Left renal cortex interstitium (tissue), 4 donors: ENCODE data around the gene ANKRD34A. TPM values are rescaled to one million over a fixed set of nuclear protein-coding genes. Genes with fewer than 3 reads are reported as not detected.

Experiments used
- DNase-seq, 4 donors: peaks; one replicate each; pipeline ENCODE4 v3.0.0-alpha.2; 2013; ENCODE audit warnings: low read depth in 4 of 4, low spot score in 2 of 4, missing footprints in 1 of 4
- polyA plus RNA-seq, 4 donors: library from polyadenylated mRNA; unstranded; fragments of 120-200 nt; gene quantifications; one replicate each; pipeline ENCODE4 v1.2.1, GENCODE V29; 2013; ENCODE audit not compliant: insufficient read length in 4 of 4

The ANKRD34A gene
- polyA plus RNA-seq, 4 donors, result 0.65 to 0.88 (median 0.72) TPM

DNA sequence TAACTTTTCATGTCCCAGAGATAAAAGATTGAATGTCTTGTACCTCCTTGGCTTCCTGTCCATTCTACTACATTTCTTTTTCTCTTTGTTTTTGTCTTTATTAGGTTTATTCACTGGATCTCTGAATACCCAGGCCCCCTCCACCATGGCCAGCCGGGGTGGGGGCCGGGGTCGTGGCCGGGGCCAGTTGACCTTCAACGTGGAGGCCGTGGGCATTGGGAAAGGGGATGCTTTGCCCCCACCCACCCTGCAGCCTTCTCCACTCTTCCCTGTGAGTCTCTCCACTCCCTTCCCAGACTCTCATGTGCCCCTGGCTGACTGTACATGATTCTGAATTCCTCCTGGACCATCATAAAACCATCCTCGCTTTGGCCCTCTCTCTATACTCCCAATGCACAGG lies 10.3 kb upstream of the ANKRD34A start:
- DNase-seq, result no peak

DNA sequence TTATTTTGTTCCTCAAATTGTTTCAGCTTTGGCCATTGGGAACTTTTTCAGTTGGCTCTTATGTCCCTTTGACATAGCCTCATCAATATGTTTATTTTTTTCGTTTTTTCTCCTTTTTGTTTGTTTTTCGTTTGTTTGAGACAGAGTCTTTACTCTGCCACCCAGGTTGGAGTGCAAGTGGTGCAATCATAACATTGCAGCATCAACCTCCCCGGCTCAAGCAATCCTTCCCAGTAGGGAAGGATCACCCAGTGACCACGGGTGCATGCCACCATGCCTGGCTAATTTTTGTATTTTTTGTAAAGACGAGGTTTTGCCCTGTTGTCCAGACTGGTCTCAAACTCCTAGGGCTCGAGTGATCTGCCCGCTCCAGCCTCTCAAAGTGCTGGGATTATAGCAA lies 8.2 kb upstream of the ANKRD34A start:
- no peak for DNase-seq

DNA sequence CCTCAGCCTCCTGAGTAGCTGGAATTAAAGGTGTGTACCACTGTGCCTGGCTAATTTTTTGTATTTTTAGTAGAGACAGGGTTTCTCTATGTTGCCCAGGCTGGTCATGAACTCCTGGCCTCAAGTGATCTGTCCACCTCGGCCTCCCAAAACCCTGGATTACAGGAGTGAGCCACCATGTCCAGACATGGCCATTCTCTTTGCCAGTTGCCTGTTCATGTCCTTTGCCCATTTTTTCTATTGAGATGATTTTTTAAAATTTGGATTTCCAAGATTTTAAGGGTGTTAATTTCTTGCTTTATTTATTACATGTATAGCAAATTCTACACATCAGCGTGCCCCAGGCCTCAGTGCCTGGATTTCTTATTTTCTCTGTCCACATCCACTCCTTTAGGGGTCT lies 2.9 kb upstream of the ANKRD34A start:
- no peak for DNase-seq

DNA sequence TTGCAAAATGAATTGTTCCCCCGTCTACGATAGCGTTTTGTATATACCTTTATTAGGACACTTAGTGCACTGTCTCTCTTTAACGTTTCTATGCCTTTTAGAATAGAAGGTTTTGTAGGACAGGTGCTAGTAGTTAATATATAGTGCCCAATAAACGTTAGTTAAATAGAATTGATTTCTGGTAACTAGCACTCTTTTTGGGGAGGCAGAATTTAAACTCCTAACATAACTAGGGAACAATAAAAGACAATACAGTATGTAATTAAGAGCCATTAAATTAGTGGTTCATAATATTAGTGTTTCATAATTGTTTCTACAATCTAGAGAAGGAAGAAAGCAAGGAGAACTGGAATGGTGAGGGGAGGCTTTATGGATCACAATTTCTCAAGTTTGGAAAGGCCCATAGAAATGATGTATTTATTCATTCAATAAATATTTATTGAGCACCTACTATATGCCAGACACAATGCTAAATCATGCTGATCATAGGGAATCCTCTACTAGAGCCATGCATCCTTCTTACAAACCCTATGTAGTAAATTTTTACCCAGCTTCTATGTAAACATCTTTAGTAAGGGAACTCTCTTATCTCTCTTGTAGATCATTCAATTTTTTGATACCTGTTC lies 857 bp upstream of the ANKRD34A start:
- DNase-seq, result no peak

DNA sequence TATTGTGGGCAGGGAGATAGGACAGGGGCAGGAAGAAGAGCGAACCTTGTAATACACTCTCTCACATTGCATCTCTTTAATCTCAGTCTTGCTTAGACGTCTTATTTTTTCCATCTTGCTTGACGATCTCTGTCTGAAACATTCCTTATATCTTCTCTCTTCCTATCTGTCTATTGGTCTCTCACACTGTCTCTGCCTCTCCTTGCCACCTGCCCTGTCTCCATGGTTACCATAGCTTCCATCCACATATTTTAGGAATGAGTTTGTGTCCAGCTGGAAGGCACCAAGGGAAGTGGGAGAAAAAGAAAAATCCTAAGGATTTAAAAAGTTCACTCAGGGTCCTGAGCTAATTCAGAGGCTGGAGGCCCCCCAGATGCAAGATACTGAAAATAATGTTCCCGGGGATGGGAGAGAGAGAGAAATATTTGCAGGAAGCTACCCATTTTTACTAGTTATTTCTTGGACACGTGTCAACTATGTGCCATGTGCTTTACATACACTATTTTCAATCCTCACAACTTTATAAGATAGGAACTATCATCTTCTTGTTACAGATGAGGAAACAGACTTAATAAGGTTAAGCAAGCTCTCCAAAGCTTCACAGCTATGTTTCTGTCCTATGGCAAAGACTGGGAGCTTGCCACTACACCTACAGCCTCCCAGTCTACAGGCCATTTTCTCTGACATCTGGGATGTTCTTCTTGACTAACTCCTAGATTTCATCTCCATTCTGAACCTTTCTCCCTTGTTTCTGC lies 933 bp downstream of the ANKRD34A start:
- DNase-seq, result no peak

DNA sequence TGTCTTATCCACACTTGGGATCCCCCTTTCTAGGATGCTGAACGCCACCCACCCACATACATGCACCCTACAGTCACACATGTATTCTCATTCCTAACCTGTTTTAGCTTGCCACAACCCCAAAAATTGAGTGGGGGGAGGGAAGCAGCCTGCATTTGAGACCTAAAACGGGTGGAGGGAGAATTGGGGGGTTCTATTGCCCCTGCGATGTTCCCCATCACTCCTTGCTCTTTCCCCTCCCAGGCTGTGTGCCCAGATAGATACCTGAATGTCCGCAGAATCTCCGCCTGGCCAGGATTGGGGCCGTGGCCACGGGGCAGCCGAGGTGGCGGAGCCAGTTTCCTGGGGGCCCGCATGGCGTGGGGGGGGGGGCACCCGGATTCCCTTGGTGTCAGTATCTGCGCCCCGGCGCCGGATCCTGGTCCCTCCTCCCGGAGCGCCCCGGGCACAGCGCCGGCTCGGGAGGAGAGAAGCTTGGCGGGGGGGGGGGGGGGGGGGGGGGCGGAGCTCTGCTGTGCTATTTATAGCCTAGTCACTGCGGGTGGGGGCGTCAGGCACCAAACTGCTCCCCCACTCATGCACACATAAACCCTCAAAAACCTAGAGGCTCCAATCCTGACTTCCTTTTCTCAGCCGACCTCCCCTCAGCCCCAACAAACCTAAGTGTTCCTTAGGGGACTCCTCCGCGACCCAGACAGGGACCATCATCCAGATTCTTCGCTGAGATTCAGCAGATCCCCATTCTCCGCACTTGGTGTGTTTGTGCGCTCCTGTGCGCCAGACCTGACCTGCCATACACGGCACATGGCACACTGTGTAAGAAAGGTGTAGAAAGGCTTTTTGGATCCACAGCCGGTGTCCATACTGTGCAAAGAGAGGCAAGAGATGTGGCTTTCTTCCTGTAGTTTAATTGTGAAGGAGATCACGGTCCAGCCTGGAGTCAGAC lies 1.9 kb downstream of the ANKRD34A start:
- no peak for DNase-seq

DNA sequence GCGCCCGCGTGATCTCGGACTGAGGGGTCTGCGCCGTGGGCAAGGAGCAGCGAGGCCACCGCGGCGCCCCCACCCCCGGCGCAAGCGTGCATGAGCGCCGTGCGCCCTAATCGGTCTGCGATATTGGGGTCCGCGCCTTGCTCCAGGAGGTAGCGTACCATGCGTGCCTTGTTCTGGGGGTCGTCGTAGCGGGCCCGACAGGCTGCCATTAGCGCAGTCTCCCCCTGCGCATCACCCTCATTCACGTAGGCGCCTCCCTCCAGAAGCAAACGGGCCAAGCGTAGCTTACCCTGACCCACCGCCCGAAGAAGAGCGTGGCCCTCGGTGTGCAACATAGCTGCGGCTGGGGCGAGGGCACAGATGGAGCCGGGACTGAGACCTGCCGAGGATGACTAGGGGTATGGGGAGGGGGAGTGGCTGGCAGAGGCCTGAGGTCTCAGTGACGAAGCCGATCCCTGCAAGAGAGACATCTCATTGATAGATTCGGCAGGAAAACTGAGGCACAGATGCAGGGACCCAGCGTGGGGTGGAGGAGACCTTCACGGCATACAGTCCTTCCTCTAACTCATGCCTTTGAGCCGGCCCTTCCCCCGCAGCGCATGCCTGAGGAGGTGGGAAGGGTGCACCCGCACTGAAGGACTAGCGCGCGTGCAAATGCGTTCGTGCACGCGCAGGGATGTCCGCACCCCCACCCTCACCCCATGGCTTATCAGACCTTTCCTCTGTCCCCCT lies 2.8 kb downstream of the ANKRD34A start:
- no peak for DNase-seq

DNA sequence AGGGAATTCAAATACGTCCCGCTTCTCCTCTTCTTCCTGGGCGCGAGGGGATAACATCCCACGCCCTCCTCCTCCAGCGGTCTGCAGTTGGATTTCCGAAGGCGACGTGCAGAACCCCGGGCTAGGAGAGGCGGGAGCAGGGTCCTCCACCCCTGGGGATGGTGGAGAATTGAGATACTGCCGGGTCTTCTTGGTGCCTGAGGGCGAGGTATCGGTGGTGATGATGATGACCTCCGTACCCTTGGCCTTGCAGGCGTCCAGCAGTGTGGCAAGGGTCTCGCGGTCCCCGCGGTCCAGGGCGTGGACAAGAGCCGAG lies 3.3 kb downstream of the ANKRD34A start:
- no peak for DNase-seq

DNA sequence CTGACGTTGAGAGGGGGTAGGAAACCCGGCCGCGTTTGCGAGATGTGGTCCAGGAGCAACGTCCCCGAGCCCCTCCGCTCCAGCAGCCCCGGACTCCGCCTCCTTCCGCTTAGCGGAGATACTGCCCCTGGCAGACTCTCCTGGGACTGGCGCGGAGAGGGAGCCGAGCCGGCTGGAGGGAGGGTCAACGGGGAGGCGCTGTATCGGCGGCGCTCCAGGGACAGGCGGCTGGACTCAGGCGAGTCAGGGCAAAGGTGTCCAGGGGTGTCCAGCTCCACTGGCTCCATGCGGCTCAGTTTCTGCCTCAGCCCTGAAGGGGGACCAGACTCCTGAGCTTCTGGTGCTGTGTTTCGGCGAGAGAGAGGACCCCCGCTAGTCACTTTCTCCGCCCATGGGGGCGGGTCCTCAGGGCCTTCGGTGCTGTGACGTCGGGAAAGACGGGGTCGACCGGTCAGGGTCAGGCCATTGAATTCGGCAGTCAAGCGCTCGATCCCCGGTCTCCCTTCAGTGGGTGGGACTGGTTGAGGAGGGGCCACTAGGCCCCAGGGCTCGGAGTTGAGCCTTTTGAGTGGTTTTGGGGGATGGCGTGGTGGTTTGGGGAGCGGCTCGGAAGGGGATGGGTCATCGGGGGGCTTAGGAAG lies 3.8 kb downstream of the ANKRD34A start:
- DNase-seq, result peak in 2 of 4 donors; percentile 77 to 80

DNA sequence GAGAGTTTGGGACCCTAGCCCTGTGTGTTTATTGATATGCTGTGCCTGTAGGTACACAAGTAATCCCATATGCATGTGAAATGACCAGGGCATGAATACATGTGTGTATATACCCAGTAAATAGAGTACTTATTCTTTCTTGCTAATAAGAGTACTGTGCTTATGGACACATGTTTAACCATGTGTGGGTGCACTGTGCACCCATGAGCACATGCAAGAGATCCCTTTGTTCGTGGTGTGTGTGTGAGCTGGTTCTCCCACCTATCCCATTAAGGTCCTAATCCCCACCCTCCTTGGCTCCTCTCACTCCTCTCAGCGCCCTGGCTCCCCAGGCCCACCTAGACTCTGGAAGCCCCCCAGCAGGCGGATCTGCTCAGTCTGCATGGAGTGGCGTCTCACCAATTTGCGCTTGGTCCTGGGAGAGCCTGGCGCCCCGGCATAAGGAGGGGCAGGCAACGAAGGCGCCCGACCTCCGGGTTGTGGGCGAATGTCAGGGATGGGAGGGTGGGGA lies 4.4 kb downstream of the ANKRD34A start:
- DNase-seq, result no peak

DNA sequence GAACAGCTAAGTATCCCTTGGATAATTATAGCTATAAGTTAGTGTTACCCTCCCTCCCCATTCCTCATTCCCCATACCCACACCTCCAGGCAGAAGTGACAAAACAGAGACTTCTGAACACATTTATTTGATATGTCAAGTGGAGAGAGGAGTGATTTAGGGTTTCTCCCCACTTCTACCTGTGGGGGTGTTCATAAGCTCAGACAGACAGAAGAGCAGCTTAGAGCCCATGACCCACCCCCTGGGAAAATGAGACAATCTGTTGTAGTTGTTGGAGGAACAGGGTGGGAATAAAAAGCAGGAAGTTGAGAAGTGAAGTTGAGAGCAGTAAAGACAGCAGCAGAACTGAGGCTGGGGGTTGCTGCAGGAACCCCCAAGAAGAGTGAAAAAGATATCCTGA lies 5.0 kb downstream of the ANKRD34A start:
- no peak for DNase-seq

DNA sequence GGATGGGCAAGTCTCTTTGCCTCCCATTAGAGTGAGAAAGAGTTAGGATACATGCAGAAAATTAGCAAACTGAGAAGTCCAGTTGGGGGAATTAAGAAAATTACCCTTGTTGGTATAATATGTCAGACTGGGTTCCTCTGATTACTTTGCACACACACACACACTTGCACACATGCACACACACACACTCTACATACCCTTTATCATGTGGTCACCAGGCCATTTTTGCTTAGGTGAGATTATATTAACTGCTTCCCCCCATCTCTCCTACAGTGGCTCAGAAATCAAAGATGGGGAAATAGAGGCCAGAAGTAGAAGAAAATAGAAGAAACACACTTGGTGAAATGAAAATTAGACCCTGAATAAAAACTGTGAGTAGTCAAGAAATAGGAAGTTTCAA lies 5.6 kb downstream of the ANKRD34A start:
- no peak for DNase-seq

DNA sequence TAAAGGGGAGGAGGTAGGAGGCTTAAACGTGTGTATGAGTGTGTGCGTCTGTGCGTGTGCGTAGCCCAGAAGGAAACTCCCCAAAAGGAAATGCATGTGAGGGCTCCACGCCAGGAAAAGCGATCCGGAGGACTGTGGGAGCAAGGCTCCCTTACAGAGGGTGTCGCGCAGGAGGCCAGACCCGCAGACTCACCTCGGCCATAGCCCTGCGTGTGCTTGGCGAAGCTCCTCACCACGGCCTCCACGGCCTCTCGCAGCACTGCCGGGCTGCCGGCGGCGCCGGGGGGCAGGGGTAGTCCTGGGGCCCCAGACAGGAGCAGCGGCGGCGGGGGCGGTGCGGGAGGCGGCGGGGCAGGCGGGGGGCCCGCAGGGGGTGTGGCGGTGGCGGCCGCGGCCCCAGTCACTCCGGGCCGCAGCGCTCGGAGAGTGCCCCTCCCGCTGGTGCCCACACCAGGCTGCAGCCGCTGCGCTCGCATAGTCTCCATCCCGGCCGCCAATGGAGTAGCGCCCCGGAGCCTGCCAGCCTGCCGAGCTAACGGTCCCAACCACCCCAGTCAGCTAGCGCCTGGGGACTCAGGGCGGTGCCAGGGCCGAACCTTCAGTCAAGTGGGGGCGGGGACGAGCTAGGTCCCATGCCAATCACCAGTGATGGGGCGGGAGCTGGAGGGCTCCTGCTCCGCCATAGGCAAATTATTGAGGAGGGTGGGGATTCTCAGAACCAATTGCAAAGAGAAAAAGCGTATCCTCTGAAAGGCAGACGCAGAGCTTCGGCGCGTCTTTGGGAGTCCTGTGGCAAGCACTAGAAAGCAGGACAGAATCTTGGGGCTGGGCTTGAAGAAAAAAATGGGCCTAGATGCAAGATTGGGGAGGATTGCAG lies 6.7 kb downstream of the ANKRD34A start, which contains the start of gene LIX1L:
Gene LIX1L (minus strand): TSS at position 575 of the 877 bp plus-strand sequence. CDS start 90 bp downstream, at position 485.
- peak in 3 of 4 donors; percentile 86 to 95 (median 90) for DNase-seq

DNA sequence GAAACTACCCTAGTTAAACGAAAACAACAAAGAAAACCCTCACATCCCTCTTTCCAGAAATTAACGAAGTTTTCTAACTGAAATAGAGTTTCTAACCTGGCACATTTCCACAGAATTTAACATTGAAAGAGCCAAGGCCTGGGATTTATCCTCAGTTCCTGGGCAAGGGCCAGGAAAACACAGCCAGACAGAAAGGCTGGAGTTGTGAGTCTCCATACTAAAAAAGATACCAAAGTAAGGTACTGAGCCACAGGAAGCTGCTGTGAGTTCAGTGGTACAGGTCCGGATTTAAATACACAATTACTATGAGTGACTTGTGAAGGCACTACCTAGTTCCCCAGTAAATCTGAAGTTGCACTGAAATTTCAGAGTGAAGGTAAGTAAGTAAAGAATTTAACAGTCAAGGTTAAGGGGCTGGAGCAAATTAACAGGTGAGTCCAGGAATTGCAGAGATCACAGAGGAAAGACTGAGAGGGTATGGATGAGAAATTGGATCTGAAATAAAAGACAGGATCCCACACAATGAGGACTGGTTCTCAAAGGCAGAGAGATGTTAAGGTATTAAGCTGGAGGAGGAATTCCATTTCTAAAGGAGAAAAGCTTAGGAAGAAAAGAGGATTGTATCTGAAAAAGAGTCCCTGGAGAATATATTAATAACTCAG lies 7.5 kb downstream of the ANKRD34A start:
- no peak for DNase-seq

DNA sequence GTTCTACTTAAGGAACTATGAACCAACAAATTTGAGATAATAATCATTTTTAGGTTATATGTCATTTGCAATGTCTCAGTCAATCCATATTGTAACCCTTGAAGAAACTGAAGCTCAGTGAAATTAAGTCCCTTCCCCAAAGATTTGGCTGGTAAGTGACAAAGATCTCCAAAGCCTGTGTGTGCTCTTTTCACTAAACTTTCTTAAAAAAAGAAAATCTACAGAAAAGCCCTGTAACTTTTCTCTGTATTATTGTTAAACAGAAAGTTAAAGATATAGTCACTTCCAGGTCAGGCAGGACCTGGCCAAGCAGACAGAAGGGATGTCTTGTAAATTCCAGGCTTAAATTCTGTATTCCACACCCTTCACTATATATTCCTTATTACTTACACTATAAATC lies 8.0 kb downstream of the ANKRD34A start:
- no peak for DNase-seq

DNA sequence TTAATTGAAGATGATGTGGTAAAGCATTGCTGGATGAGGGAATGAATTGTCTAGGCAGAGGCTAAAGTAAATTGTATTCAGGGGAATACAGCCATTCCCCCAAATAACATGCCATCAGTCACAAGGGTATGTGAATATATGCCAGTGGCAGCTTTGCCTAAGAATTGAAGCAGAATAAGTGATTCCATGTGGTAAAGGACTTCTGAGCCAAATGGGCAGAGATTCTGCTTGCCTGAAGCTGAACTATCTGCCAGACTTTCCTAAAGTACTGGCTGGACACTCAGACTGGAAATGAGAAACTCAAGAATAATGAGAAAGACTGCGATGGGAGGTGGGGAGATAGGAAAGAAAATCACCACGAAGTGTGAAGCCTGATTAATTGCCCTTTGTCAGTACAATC lies 8.9 kb downstream of the ANKRD34A start:
- DNase-seq, result no peak

DNA sequence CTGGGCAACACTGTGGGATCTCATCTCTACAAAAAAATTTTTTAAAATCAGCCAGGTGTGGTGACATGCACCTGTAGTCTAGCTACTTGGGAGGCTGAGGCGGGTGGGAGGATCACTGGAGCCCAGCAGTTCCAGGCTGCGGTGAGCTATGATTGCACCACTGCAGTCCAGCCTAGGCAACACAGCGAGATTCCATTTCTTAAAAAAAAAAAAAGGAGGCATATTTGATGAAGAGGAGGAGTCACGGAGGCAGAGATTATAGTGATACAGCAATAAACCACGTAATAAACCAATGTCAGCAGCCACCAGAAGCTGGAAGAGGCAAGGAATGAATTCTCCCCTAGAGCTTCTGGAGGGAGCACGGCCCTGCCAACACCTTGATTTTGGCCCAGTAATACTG lies 10.5 kb downstream of the ANKRD34A start:
- no peak for DNase-seq

DNA sequence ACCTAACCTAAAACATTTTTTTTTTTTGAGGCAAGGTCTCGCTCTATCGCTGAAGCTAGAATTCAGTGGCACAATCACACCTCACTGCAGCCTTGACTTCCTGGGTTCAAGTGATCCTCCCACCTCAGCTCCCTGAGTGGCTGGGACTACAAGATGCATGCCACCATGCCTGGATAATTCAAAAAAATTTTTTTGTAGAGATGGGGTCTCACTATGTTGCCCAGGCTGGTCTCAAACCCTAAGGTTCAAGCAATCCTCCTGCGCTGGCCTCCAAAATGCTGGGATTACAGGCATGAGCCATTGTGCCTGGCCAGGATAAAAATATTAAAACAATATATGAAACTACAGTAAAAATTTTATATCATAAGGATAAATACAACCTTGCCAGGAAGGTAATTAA lies 11.5 kb downstream of the ANKRD34A start:
- DNase-seq, result no peak
